H1 (cell line): ENCODE results near the gene NFAM1. TPM values are rescaled to one million over a fixed set of nuclear protein-coding genes. Genes with fewer than 3 reads are reported as not detected.

Experiments used
- CTCF ChIA-PET: fragments of 300-600 bp; sonication (Branson Sonifier 250); formaldehyde crosslinking; loops from one replicate; lab custom pipeline; 2021; ENCODE audit not compliant: partially characterized antibody; lab: Charles Lee
- POLR2A ChIA-PET: fragments of 300-600 bp; sonication (Branson Sonifier 250); formaldehyde crosslinking; loops from one replicate; lab custom pipeline; 2021; ENCODE audit warnings: inconsistent platforms; ENCODE audit not compliant: partially characterized antibody; lab: Charles Lee
- DNase-seq, 2 experiments: peaks; one replicate each; pipeline versions ENCODE4 v3.0.0 to v3.0.0-alpha.2; 2010 to 2022; ENCODE audit warnings: low spot score in 2 of 2, low read depth in 1 of 2, mixed read lengths in 1 of 2
- FAIRE-seq: peaks from 2 replicates; lab custom pipeline; 2011; peaks lifted over from hg19 to GRCh38; lab: Jason Lieb, UNC
- H2AFZ ChIP-seq: 2 replicates; pipeline ENCODE4 v1.8.1; 2012; ENCODE audit warnings: low read length, inconsistent platforms
- H2AK5ac ChIP-seq: 2 replicates; pipeline ENCODE4 v1.6.1; 2013; ENCODE audit warnings: low read depth, low read length
- H2BK120ac ChIP-seq: replicated peaks from 2 replicates; pipeline ENCODE3; 2013; ENCODE audit warnings: low read depth, low read length, inconsistent platforms
- H2BK12ac ChIP-seq: 2 replicates; pipeline ENCODE4 v1.6.1; 2013; ENCODE audit warnings: low read depth, low read length
- H2BK15ac ChIP-seq: 2 replicates; pipeline ENCODE4 v1.6.1; 2013; ENCODE audit warnings: low read length
- H2BK20ac ChIP-seq: 2 replicates; pipeline ENCODE4 v1.6.1; 2013; ENCODE audit warnings: low read length
- H2BK5ac ChIP-seq: 2 replicates; pipeline ENCODE4 v1.6.1; 2013; ENCODE audit warnings: low read depth, low read length
- H3K14ac ChIP-seq: 2 replicates; pipeline ENCODE4 v1.6.1; 2013; ENCODE audit warnings: inconsistent platforms; ENCODE audit not compliant: insufficient read length
- H3K18ac ChIP-seq: 2 replicates; pipeline ENCODE4 v1.6.1; 2013; ENCODE audit warnings: low read length; ENCODE audit errors: extremely low read depth
- H3K23ac ChIP-seq: 2 replicates; pipeline ENCODE4 v1.6.1; 2013; ENCODE audit warnings: inconsistent platforms; ENCODE audit not compliant: insufficient read length
- H3K23me2 ChIP-seq: 2 replicates; pipeline ENCODE4 v1.6.1; 2013; ENCODE audit warnings: low read depth, low read length
- H3K27ac ChIP-seq: 2 replicates; pipeline ENCODE4 v1.6.1; 2011; ENCODE audit warnings: low read depth, low read length, inconsistent platforms
- H3K27me3 ChIP-seq, 4 experiments: replicated peaks in 1 of 4; 1 replicate in 1 of 4; 2 replicates in 3 of 4; pipeline versions ENCODE4 v1.6.1 to v1.8.1; 2011 to 2013; ENCODE audit warnings: low read length in 3 of 4, mild to moderate bottlenecking in 3 of 4, inconsistent platforms in 2 of 4, mixed read lengths in 2 of 4, moderate library complexity in 1 of 4; ENCODE audit not compliant: control insufficient read depth in 3 of 4, insufficient read depth in 3 of 4; ENCODE audit errors: extremely low read depth in 1 of 4
- H3K36me3 ChIP-seq, 4 experiments: 2 replicates each; pipeline versions ENCODE4 v1.6.1 to v1.8.1; 2011 to 2013; ENCODE audit warnings: mild to moderate bottlenecking in 4 of 4, low read length in 3 of 4, moderate library complexity in 2 of 4, control low read depth in 1 of 4, inconsistent platforms in 1 of 4; ENCODE audit not compliant: insufficient read depth in 4 of 4, control insufficient read depth in 2 of 4
- H3K4ac ChIP-seq: replicated peaks from 2 replicates; pipeline ENCODE3; 2013; ENCODE audit warnings: low read length, low read depth, mixed read lengths, inconsistent platforms; ENCODE audit not compliant: insufficient read length
- H3K4me1 ChIP-seq, 4 experiments: replicated peaks in 1 of 4; 1 replicate in 1 of 4; 2 replicates in 3 of 4; pipeline versions ENCODE4 v1.6.1 to v1.8.1; 2011 to 2013; ENCODE audit warnings: low read length in 3 of 4, inconsistent platforms in 2 of 4, mixed read lengths in 1 of 4; ENCODE audit not compliant: insufficient read depth in 4 of 4, control insufficient read depth in 3 of 4
- H3K4me2 ChIP-seq, 2 experiments: 2 replicates each; pipeline versions ENCODE4 v1.6.1 to v1.8.1; 2011 to 2013; ENCODE audit warnings: low read depth in 2 of 2, low read length in 2 of 2, control low read depth in 1 of 2, inconsistent platforms in 1 of 2, mild to moderate bottlenecking in 1 of 2; ENCODE audit not compliant: insufficient read depth in 1 of 2
- H3K4me3 ChIP-seq, 4 experiments: fragments of 200-600, 300-600 bp in 1 of 4; sonication (generic), shearing (Covaris generic), sonication (Bioruptor Twin) in 1 of 4; 2 replicates each; pipeline versions ENCODE4 v1.5.1 to v1.8.1; 2011 to 2016; ENCODE audit warnings: low read length in 4 of 4, low read depth in 3 of 4, control low read depth in 2 of 4, inconsistent platforms in 2 of 4, mild to moderate bottlenecking in 2 of 4, mixed read lengths in 1 of 4, moderate library complexity in 1 of 4; ENCODE audit not compliant: insufficient read depth in 2 of 4; ENCODE audit errors: extremely low read depth in 1 of 4
- H3K56ac ChIP-seq: replicated peaks from 2 replicates; pipeline ENCODE3; 2013; ENCODE audit warnings: low read depth, mild to moderate bottlenecking, mixed read lengths, low read length, inconsistent platforms; ENCODE audit not compliant: insufficient read length
- H3K79me1 ChIP-seq: 2 replicates; pipeline ENCODE4 v1.6.1; 2013; ENCODE audit warnings: low read depth, low read length, control low read depth
- H3K79me2 ChIP-seq, 2 experiments: 2 replicates each; pipeline versions ENCODE4 v1.6.1 to v1.8.1; 2012 to 2013; ENCODE audit warnings: low read length in 2 of 2, mild to moderate bottlenecking in 2 of 2, inconsistent platforms in 1 of 2; ENCODE audit not compliant: insufficient read depth in 2 of 2, control insufficient read depth in 1 of 2
- H3K9ac ChIP-seq, 4 experiments: replicated peaks in 1 of 4; 1 replicate in 1 of 4; 2 replicates in 3 of 4; pipeline versions ENCODE4 v1.6.1 to v1.8.1; 2011 to 2013; ENCODE audit warnings: low read depth in 3 of 4, low read length in 3 of 4, control low read depth in 2 of 4, mild to moderate bottlenecking in 2 of 4, moderate library complexity in 2 of 4, inconsistent platforms in 1 of 4; ENCODE audit errors: extremely low read depth in 1 of 4
- H3K9me3 ChIP-seq, 2 experiments: 2 replicates each; pipeline versions ENCODE4 v1.6.1 to v1.8.1; 2012 to 2013; ENCODE audit warnings: mild to moderate bottlenecking in 2 of 2, moderate library complexity in 2 of 2, control low read depth in 1 of 2, inconsistent platforms in 1 of 2, low read depth in 1 of 2, low read length in 1 of 2, mixed read lengths in 1 of 2; ENCODE audit not compliant: insufficient read depth in 2 of 2
- H4K20me1 ChIP-seq, 2 experiments: replicated peaks in 1 of 2; 2 replicates each; pipeline versions ENCODE3 to v1.8.1; 2011 to 2013; ENCODE audit warnings: inconsistent platforms in 2 of 2, low read length in 2 of 2, mild to moderate bottlenecking in 1 of 2; ENCODE audit not compliant: insufficient read depth in 2 of 2, control insufficient read depth in 1 of 2
- H4K5ac ChIP-seq: 2 replicates; pipeline ENCODE4 v1.6.1; 2013; ENCODE audit warnings: low read length, low read depth, mixed read lengths, inconsistent platforms; ENCODE audit not compliant: insufficient read length
- H4K8ac ChIP-seq: 2 replicates; pipeline ENCODE4 v1.8.0; 2013; ENCODE audit warnings: mild to moderate bottlenecking, moderate library complexity, low read length, inconsistent platforms; ENCODE audit not compliant: insufficient read depth; ENCODE audit errors: extremely low read depth
- H4K91ac ChIP-seq: replicated peaks from 2 replicates; pipeline ENCODE3; 2013; ENCODE audit warnings: low read length, mixed read lengths, inconsistent platforms; ENCODE audit not compliant: insufficient read length
- KDM1A ChIP-seq: fragments of 200-600, 300-600 bp; sonication (generic); IDR thresholded peaks from 2 replicates; pipeline ENCODE4 v1.7.1; 2016; ENCODE audit warnings: mild to moderate bottlenecking, low read length, borderline replicate concordance
- YY1 ChIP-seq: IDR thresholded peaks from 2 replicates; pipeline ENCODE4 v1.6.1; 2011; ENCODE audit warnings: low read depth, mild to moderate bottlenecking, low read length
- WGBS, 2 experiments: shearing (Covaris generic) in 1 of 2; methylation state at CpG; one replicate each; pipeline versions ENCODE4 v1.1.6 to v1.1.7; 2013 to 2015; ENCODE audit warnings: low lambda C conversion rate in 2 of 2, mixed read lengths in 2 of 2, inconsistent platforms in 1 of 2, low coverage in 1 of 2, missing lambda C conversion rate in 1 of 2; ENCODE audit not compliant: insufficient replicate concordance in 2 of 2, insufficient coverage in 1 of 2, insufficient read length in 1 of 2; ENCODE audit errors: extremely low coverage in 1 of 2, missing lambda C conversion rate in 1 of 2; 5-methylcytosine and 5-hydroxymethylcytosine counted together
- polyA plus RNA-seq, 7 experiments: library from polyadenylated mRNA; depleted of rRNA in 3 of 7; stranded (reverse) in 5 of 7; unstranded in 2 of 7; fragments of >200 nt in 5 of 7; fragments of 200-250 nt in 2 of 7; gene quantifications; 1 replicate in 5 of 7; 2 replicates in 1 of 7; 4 replicates in 1 of 7; pipeline versions ENCODE4 v1.2.1 to v1.2.3, GENCODE V29; 2011 to 2013; ENCODE audit warnings: missing spikeins in 2 of 7, mixed read lengths in 2 of 7
- total RNA-seq: library from RNA; stranded (reverse); fragmentation: NEBNext Ultra II Directional; extraction: Animal tissue kit (Norgen Biotek cat#: 25700); gene quantifications from 2 replicates; pipeline ENCODE4 v1.2.1, GENCODE V29; 2021

NFAM1 gene
- total and polyA plus RNA-seq, 2 of the 8 experiments (the other 6 are each of a cell fraction or from before 2014, with no cell fraction given) = 0.62 to 0.73 TPM

GRCh38 chr22:42336527-42337227, 95.5 kb downstream of the NFAM1 start:
- H2BK20ac ChIP-seq = no peak overlapping the region
- 0 out of 2 replicates have a peak overlapping the region, but pooled peaks have one; percentile 6 for H2BK12ac ChIP-seq
- no peak overlapping the region for H3K18ac ChIP-seq
- H3K9ac ChIP-seq = no peak overlapping the region
- peaks cover 0 to 17% of the 10 kb centered on the region in 2 experiments; a peak in 1 of 4 replicates for H3K79me2 ChIP-seq
- H2BK15ac ChIP-seq = no peak overlapping the region
- 88% methylated on average over 11 of the region's 11 CpGs; no CpG with 5 or more reads in 1 of the 2 experiments for WGBS, 2 experiments
- H4K8ac ChIP-seq = no peak overlapping the region
- ChIA-PET CTCF (interaction anchor here (0.6 kb wide), 1 partner anchor 173 kb away, joined by 3 read pairs; no protein-coding TSS in a partner anchor), POLR2A (interaction anchor here (1.0 kb wide), 1 partner anchor 8 kb away, joined by 4 read pairs; no protein-coding TSS in a partner anchor)
- no peak overlapping the region for H3K27ac ChIP-seq
- H2BK120ac ChIP-seq = no peak overlapping the region
- H3K4ac ChIP-seq = no peak overlapping the region
- H3K79me1 ChIP-seq = peaks cover 24% of the 10 kb centered on the region
- peaks cover 10 to 16% of the 10 kb centered on the region in 2 experiments for H4K20me1 ChIP-seq
- no peak overlapping the region for H3K4me3 ChIP-seq
- no peak for DNase-seq
- no peak overlapping the region for H2AFZ ChIP-seq
- no peak overlapping the region for H3K14ac ChIP-seq
- H2AK5ac ChIP-seq = 0 out of 2 replicates have a peak overlapping the region, but pooled peaks have one; percentile 53
- peaks cover 0 to 11% (median 6%) of the 10 kb centered on the region in 4 experiments; a peak in 4 of 7 replicates for H3K27me3 ChIP-seq
- no peak overlapping the region for H3K23ac ChIP-seq
- H3K36me3 ChIP-seq = no peaks in the 10 kb centered on the region
- no peak overlapping the region for H4K5ac ChIP-seq
- no peaks in the 10 kb centered on the region for H3K9me3 ChIP-seq
- no peak for TF ChIP-seq YY1
- TF ChIP-seq KDM1A = peak; percentile 85
- H4K91ac ChIP-seq = no peak overlapping the region
- peaks cover 7% of the 10 kb centered on the region for H3K23me2 ChIP-seq
- no peak overlapping the region for H3K4me2 ChIP-seq
- FAIRE-seq = no peak
- no peak overlapping the region for H2BK5ac ChIP-seq
- H3K56ac ChIP-seq = no peak overlapping the region
- peaks cover 0 to 20% (median 9%) of the 10 kb centered on the region in 4 experiments; a peak in 6 of 7 replicates for H3K4me1 ChIP-seq
